HepG2 (cell line): Measurements from ENCODE around the gene MLH1. TPM values are rescaled to one million over a fixed set of nuclear protein-coding genes. Genes with fewer than 3 reads are reported as not detected.
A peak's percentile ranks its signal among the peaks of the same experiment; 100 is the strongest.

ENCODE experiments used
- AKAP8 ChIP-seq: sonication (generic); formaldehyde crosslinking; IDR thresholded peaks from 2 replicates; pipeline ENCODE4 v1.5.1; 2020; ENCODE audit warnings: mild to moderate bottlenecking, missing genetic modification reagents
- ARHGAP35 ChIP-seq: sonication (generic); formaldehyde crosslinking; IDR thresholded peaks from 2 replicates; pipeline ENCODE4 v1.9.0; 2022; ENCODE audit warnings: mild to moderate bottlenecking, inconsistent platforms, moderate library complexity, missing genetic modification reagents, borderline replicate concordance
- ARNT2 ChIP-seq: sonication (generic); formaldehyde crosslinking; IDR thresholded peaks from 2 replicates; pipeline ENCODE4 v1.8.0; 2022; ENCODE audit warnings: mild to moderate bottlenecking, low read depth, missing genetic modification reagents, moderate library complexity
- FOXA3 ChIP-seq: IDR thresholded peaks from 2 replicates; pipeline ENCODE4 v1.6.1; 2016; ENCODE audit warnings: missing genetic modification reagents, missing compliant biosample characterization
- HNRNPLL ChIP-seq: fragments of 200-400 bp; formaldehyde crosslinking; IDR thresholded peaks from 2 replicates; pipeline ENCODE4 v1.6.1; 2017; ENCODE audit warnings: mild to moderate bottlenecking, low read depth, low read length; ENCODE audit not compliant: poor library complexity, severe bottlenecking
- PLRG1 ChIP-seq: fragments of 450-650 bp; conservative IDR thresholded peaks from 2 replicates; pipeline ENCODE4 v1.6.1; 2016
- RNF2 ChIP-seq: fragments of 450-650 bp; conservative IDR thresholded peaks from 2 replicates; pipeline ENCODE4 v1.6.1; 2016; ENCODE audit warnings: low read depth
- SP5 ChIP-seq: IDR thresholded peaks from 2 replicates; pipeline ENCODE4 v1.6.1; 2016; ENCODE audit warnings: low read depth, borderline replicate concordance
- ZNF18 ChIP-seq: sonication (generic); formaldehyde crosslinking; IDR thresholded peaks from 2 replicates; pipeline ENCODE4 v1.8.0; 2022; ENCODE audit warnings: mild to moderate bottlenecking, missing genetic modification reagents; ENCODE audit not compliant: insufficient replicate concordance
- ZNF256 ChIP-seq: sonication (generic); formaldehyde crosslinking; conservative IDR thresholded peaks from 2 replicates; pipeline ENCODE4 v1.4.0; 2020; ENCODE audit warnings: missing genetic modification reagents
- ZNF337 ChIP-seq: sonication (generic); formaldehyde crosslinking; IDR thresholded peaks from 2 replicates; pipeline ENCODE4 v1.5.1; 2020; ENCODE audit warnings: missing genetic modification reagents, low read depth, mild to moderate bottlenecking, borderline replicate concordance
- ZNF362 ChIP-seq: sonication (generic); formaldehyde crosslinking; IDR thresholded peaks from 2 replicates; pipeline ENCODE4 v1.4.0; 2020; ENCODE audit warnings: missing genetic modification reagents, mild to moderate bottlenecking, borderline replicate concordance
- ZNF503 ChIP-seq: sonication (generic); formaldehyde crosslinking; IDR thresholded peaks from 2 replicates; pipeline ENCODE4 v1.4.0; 2020; ENCODE audit warnings: missing genetic modification reagents
- polyA plus RNA-seq, 8 experiments: library from polyadenylated mRNA; depleted of rRNA in 3 of 8; stranded (reverse) in 7 of 8; unstranded in 1 of 8; fragments of >200 nt; fragmentation: Illumina TruSeq in 4 of 8; extraction: Trizol in 4 of 8; gene quantifications; 2 replicates each; pipeline versions ENCODE4 v1.2.1 to v1.2.3, GENCODE V29; 2011 to 2016; ENCODE audit warnings: low read depth in 4 of 8, missing spikeins in 1 of 8, mixed read lengths in 1 of 8; ENCODE audit not compliant: insufficient read depth in 1 of 8
- total RNA-seq, 5 experiments: library from RNA; depleted of rRNA; stranded (reverse); fragments of >200 nt; fragmentation: Illumina TruSeq; extraction: Trizol; gene quantifications; 2 replicates each; pipeline ENCODE4 v1.2.3, GENCODE V29; 2016; ENCODE audit warnings: low read depth in 1 of 5
- TF ChIP-seq, protein P1 (sequence below): fragments of 450-650 bp; IDR thresholded peaks from 2 replicates; pipeline ENCODE4 v1.6.1; 2017; ENCODE audit warnings: mild to moderate bottlenecking
- TF ChIP-seq, protein P2 (sequence below): sonication (generic); formaldehyde crosslinking; IDR thresholded peaks from 2 replicates; pipeline ENCODE4 v1.5.1; 2020; ENCODE audit warnings: mild to moderate bottlenecking, missing genetic modification reagents, moderate library complexity
- TF ChIP-seq, protein P3 (sequence below): sonication (generic); formaldehyde crosslinking; IDR thresholded peaks from 2 replicates; pipeline ENCODE4 v1.5.0; 2020; ENCODE audit warnings: missing genetic modification reagents, mild to moderate bottlenecking, borderline replicate concordance

Gene MLH1
- total and polyA plus RNA-seq, 2 of the 13 experiments (the other 11 are each of a cell fraction or from before 2014, with no cell fraction given): 29.5 to 70.8 TPM

GRCh38 chr3:36993326-36994283, at the start of gene MLH1 (continued):
- peak; percentile 8; the same call in 1 of the 2 replicates for TF ChIP-seq FOXA3 (CRISPR knock-in tag)
- TF ChIP-seq, protein P1, sequence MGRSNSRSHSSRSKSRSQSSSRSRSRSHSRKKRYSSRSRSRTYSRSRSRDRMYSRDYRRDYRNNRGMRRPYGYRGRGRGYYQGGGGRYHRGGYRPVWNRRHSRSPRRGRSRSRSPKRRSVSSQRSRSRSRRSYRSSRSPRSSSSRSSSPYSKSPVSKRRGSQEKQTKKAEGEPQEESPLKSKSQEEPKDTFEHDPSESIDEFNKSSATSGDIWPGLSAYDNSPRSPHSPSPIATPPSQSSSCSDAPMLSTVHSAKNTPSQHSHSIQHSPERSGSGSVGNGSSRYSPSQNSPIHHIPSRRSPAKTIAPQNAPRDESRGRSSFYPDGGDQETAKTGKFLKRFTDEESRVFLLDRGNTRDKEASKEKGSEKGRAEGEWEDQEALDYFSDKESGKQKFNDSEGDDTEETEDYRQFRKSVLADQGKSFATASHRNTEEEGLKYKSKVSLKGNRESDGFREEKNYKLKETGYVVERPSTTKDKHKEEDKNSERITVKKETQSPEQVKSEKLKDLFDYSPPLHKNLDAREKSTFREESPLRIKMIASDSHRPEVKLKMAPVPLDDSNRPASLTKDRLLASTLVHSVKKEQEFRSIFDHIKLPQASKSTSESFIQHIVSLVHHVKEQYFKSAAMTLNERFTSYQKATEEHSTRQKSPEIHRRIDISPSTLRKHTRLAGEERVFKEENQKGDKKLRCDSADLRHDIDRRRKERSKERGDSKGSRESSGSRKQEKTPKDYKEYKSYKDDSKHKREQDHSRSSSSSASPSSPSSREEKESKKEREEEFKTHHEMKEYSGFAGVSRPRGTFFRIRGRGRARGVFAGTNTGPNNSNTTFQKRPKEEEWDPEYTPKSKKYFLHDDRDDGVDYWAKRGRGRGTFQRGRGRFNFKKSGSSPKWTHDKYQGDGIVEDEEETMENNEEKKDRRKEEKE: no peak
- no peak for TF ChIP-seq ARNT2
- no peak; the same call in 1 of the 2 replicates for TF ChIP-seq SP5
- TF ChIP-seq ZNF18 (CRISPR knock-in tag): no peak
- TF ChIP-seq, protein P2, sequence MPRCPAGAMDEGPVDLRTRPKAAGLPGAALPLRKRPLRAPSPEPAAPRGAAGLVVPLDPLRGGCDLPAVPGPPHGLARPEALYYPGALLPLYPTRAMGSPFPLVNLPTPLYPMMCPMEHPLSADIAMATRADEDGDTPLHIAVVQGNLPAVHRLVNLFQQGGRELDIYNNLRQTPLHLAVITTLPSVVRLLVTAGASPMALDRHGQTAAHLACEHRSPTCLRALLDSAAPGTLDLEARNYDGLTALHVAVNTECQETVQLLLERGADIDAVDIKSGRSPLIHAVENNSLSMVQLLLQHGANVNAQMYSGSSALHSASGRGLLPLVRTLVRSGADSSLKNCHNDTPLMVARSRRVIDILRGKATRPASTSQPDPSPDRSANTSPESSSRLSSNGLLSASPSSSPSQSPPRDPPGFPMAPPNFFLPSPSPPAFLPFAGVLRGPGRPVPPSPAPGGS (CRISPR knock-in tag): no peak
- no peak for TF ChIP-seq ZNF362
- no peak for TF ChIP-seq PLRG1
- 0 out of 2 replicates have a peak, but pooled peaks have one; percentile 40 for TF ChIP-seq ZNF256
- peak; percentile 39; the same call in 1 of the 2 replicates for TF ChIP-seq ZNF503
- TF ChIP-seq ARHGAP35 (CRISPR knock-in tag): no peak; the same call in 1 of the 2 replicates
- TF ChIP-seq HNRNPLL: no peak
- 0 out of 2 replicates have a peak, but pooled peaks have one; percentile 19 for TF ChIP-seq ZNF337 (CRISPR knock-in tag)
- TF ChIP-seq RNF2: peak; percentile 95
- peak; percentile 85; the same call in 1 of the 2 replicates for TF ChIP-seq AKAP8 (CRISPR knock-in tag)
- TF ChIP-seq, protein P3, sequence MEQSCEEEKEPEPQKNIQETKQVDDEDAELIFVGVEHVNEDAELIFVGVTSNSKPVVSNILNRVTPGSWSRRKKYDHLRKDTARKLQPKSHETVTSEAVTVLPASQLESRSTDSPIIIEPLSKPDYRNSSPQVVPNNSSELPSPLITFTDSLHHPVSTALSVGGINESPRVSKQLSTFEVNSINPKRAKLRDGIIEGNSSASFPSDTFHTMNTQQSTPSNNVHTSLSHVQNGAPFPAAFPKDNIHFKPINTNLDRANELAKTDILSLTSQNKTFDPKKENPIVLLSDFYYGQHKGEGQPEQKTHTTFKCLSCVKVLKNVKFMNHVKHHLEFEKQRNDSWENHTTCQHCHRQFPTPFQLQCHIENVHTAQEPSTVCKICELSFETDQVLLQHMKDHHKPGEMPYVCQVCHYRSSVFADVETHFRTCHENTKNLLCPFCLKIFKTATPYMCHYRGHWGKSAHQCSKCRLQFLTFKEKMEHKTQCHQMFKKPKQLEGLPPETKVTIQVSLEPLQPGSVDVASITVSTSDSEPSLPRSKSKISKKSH (CRISPR knock-in tag): no peak
